ENCODE measurements around the gene PKN1.

PKN1 gene

DNA sequence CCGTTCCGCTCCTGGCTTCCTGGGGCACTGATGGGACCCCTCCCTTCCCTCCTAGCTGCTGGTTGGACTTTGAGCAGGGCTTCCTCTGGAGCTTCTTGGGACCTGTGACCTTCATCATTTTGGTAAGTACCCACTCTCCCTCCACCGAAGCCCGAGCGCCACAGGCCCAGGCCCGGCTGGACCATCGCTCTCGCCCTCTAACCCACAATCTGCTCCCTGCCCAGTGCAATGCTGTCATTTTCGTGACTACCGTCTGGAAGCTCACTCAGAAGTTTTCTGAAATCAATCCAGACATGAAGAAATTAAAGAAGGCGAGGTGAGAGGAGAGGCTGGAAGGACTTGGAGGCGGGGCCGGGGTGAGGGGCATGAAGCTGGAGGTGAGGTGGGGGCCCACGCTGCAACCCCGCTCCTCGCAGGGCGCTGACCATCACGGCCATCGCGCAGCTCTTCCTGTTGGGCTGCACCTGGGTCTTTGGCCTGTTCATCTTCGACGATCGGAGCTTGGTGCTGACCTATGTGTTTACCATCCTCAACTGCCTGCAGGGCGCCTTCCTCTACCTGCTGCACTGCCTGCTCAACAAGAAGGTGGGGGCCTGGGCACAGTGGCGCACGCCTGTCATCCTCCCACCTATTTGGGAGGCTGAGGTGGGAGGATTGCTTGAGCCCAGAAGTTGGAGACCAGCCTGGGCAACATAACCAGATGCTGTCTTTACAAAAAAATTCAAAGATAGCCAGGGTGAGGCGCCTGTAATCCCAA lies 26.3 kb upstream of the PKN1 start:
- no peak for DNase-seq

DNA sequence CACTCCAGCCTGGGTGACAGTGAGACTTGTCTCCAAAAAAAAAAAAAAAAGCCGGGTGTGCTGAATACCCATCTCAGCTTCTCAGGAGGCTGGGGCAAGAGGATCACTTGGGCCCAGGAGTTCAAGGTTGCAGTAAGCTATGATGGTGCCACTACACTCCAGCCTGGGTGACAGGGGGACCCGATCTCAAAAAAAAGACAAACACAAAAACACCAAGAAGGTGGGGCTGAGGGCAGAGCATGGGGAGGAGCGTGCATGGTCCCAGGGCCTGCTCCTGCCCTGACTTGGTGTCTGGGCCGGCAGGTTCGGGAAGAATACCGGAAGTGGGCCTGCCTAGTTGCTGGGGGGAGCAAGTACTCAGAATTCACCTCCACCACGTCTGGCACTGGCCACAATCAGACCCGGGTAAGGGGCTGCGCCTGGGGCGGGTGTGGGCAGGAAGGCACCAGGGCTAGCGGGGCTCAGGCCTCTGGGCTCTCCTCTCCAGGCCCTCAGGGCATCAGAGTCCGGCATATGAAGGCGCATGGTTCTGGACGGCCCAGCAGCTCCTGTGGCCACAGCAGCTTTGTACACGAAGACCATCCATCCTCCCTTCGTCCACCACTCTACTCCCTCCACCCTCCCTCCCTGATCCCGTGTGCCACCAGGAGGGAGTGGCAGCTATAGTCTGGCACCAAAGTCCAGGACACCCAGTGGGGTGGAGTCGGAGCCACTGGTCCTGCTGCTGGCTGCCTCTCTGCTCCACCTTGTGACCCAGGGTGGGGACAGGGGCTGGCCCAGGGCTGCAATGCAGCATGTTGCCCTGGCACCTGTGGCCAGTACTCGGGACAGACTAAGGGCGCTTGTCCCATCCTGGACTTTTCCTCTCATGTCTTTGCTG lies 25.3 kb upstream of the PKN1 start:
- no peak for DNase-seq

DNA sequence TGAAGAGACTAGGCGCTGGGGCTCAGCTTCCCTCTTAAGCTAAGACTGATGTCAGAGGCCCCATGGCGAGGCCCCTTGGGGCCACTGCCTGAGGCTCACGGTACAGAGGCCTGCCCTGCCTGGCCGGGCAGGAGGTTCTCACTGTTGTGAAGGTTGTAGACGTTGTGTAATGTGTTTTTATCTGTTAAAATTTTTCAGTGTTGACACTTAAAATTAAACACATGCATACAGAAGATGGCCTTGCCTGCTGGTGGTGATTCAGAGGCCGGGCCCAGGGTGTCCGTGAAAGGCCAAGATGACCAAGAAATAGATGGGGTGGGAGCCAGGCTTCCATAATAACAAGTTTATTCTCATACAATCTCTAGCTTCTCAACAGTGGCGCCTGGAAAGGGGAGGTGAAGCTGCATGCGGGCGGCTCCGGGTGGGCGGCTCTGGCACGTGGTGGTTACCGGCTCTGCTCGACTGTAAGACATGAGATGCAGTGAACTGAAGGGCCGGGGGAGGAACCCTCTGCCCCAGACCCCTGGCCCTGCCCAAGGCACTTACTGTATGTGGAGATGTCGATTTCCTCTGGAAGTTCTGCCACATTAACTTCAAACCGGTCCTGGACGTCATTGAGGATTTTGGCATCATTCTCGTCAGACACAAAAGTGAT lies 24.5 kb upstream of the PKN1 start:
- DNase-seq = no peak

DNA sequence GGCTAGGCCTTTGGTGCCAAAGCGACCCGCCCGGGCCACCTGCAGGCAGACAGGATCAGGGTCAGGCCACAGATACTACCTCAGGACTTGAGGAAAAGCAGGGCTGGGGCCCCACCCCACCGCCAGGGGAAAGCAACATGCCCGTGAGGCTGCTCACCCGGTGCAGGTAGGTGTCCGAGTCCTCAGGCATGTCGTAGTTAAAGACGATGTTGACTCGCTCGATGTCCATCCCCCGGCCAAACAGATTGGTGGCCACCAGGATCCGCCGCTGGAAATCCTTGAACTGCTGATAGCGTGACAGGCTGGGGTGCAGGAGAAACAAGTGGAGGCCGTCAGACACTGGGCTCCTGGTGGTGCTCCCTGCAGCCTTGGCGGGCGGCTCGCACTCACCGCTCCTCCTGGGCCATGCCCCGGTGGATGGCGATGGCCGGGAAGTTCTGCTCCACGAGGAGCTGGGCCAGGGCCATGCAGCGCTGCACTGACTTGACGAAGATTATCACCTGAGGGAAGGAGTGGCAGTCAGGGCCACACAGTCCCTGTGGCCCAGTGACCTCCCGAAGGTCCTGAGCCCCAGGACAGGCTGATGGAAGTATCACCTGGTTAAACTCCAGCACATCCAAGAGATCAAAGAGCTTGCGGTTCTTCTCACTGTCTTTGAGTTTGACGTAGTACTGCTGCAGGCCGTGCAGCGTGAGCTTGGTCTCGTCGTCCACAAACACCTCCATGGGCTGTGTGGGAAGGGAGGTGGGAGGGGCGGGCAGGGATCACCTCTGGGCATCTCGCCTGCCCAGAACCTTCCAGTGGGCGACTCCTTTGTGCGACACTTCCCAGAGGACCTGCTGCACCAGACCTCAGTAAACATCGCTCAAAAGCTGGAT lies 23.7 kb upstream of the PKN1 start:
- no peak for DNase-seq

DNA sequence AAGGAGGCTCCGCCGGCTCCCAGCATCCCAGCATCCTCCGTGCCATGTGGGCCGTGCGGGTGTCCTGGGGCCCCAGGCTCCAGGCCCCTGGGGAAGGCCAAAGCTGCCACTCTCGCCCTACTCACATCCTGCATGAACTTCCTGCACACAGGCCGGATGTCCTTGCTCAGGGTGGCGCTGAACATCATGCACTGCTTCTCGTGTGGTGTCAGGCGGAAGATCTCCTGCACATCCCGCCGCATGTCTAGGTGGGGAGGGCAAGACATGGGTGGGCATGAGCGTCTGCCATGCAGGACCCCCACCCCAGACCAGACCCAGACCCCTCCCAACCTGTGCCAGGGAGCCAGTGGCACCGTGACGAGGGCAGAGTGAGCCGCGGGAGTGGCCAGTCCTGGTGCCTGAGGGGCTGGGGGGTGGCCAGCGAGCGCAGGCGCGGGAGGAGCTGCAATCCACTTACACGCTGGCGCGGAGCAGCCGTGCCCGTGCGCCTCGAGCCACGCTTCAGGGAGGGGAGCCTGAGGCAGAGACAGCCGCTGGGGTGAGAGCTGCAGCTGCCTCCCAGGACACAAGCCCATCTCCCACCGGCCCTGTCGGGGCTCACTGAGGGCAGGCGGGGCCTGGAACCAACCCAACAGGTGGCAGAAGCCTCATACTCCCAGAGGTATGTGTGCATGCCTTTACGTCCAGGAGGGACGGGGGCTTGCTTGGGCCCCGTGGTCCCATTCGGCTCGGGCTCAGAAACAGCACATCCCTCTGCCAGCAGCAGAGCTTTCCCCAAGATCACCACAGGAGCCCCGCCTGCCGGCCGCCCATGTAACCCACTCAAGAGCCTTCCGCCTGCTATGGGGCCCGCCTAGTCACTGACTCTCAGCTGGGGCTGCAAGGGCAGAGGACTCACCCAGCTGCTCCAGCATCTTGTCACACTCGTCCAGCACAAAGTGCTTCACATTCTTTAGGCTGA lies 22.7 kb upstream of the PKN1 start:
- DNase-seq = no peak

DNA sequence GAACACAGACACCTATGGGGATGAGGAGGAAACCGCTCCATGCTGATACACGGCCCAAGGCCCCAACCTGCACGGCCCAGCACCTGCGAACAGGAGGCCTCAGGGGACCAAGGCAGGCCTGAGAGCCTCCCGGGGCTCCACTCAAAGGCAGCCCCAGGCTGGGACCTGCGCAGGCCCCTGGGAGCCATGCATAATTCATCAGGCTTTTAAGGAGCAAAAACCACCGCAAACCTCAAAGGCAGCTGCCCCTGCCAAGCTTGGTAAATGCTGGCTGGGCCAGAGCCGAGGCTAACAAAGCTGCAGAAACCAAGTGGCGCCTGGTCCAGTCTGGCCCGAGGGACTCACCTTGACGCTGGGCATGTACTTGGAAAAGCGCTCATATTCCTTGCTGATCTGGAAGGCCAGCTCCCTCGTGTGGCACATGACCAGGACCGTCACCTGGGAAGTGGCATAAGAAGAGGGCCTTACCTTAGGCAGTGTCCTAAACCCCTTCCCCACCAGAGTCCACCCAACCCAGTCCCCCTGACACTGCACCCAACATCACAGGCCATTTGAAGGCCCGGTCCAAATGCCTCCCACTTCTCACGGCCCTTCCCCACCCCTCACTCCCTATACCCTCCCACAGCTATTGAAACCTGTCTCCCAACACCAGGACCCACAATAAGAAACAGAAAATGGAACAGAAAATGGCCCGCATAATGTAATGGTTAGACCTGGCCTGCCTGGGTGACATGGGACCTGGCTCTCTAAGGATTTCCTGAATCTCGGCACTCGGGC lies 21.8 kb upstream of the PKN1 start:
- DNase-seq = no peak

DNA sequence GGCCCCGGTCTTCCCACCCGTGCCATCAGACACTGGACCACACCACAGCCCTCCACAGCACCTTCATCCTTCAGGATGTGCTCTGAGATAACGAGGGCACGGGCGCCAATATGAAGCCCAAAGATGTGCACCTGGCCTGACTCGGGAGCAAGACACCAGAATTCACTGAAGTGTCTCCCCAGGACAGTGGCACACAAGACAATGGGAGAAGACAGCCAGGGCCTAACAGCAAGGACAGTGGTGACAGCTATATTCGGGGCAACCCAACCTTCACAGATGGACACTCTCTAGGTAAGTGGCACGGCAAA lies 21.2 kb upstream of the PKN1 start:
- DNase-seq = no peak

DNA sequence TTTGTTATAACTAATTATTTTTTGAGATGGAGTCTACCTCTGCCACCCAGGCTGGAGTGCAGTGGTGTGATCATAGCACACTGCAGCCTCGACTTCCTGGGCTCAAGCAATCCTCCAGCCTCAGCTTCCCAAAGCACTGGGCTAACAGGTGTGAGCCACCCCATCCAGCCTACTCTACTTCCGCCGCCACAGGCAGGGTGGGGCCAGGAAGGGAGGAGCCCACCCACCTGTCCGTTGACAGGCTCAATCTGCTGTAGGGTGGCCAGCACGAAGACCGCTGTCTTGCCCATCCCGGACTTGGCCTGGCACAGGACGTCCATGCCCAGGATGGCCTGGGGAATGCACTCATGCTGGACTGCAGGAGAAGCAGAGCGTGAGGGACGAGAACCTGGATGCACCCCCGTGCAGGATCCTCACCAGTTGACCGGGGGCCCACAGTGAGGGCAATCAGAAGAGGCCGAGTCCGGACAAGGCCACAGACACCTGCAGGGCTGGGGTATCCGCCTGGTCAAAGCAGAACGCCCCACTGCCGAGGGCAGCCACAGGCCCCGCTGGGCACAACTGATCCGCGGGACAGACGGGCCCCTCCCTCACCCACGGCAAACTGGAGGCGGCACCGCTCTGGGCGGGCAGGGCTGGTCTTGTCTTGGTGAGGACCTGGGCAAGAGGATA lies 20.6 kb upstream of the PKN1 start:
- DNase-seq = no peak

DNA sequence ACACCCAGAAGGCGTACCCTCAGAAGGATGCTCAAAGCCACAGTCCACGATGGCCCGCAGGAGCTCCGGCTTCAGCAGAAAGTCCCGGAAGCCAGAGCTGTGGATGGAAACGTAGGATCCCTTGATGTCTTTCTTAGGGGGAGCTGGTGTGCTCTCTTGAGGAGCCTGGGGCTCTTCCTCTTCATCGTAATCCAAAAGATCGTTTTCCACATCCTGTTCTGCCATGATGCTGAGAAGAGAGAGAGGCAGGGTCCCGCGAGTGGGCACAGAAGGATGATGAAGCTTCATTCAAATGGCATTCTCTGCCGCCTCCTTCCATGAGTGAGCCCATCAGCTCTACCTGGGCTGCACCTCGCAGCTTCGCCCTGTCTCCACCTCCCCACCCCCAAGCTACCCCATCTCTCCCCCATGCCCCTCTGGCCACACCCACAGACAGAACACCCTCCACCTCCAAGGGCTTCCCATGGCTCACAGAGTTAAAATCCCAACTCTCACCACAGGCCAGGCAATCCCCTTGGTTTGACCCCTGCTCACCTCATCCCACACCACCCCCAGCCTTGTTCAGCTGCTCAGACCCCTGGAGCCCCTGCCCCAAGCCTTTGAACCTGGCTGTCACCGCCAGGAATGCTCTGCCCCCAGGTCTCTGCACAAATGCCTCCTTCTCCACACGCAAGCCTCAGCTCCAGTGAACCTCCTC lies 20.0 kb upstream of the PKN1 start:
- DNase-seq = no peak

DNA sequence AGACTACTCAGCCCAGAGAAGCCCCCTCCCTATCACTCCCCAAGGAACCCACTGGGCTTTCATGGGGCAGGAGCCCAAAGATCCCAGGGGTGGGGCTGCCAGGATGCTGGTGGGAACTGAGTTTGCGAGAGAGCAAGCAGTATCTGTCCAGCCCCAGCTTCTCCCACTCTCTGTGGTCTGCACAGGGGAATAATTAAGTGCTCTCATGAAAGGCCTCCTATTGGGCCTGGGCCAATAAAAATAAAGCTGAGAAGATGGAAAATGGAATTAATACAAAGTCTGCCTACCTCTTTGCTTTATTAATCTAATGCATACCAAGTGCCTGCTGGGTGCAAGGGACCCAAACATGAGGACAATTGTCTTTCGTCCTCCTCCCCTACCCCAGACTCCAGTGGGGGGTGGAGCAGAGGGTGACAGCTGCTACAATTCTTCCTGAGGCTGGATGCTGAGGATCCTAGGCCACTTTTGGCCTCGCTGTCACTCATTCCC lies 19.4 kb upstream of the PKN1 start:
- no peak for DNase-seq

DNA sequence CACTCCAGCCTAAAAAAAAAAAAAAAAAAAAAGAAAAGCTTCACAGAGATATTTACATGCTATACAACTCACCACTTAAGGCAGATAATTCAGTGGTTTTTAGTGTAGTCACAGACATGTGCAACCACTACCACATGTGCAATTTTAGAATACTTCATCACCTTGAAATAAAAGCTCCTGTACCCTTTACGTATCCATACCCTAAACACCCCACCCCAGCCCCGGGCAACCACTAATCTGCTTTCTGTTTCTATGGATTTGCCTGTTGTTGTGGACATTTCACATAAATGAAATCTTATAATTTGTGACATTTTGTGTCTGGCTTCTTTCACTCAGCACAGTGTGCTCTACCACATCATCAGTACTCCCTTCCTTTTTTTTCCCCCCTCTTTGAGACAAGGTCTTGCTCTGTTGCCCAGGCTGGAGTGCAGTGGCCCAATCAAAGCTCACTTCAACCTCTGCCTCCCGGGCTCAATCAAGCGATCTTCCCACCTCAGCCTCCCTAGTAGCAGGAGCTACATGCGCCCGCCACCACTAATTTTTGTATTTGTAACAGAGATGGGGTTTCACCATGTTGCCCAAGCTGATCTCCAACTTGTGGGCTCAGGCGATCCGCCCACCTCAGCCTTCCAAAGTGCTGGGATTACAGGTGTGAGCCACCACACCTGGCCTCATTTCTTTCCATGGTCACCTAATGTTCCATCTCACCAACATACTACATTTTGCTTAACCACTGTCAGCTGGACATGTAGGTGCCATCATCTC lies 18.0 kb upstream of the PKN1 start:
- DNase-seq = no peak

DNA sequence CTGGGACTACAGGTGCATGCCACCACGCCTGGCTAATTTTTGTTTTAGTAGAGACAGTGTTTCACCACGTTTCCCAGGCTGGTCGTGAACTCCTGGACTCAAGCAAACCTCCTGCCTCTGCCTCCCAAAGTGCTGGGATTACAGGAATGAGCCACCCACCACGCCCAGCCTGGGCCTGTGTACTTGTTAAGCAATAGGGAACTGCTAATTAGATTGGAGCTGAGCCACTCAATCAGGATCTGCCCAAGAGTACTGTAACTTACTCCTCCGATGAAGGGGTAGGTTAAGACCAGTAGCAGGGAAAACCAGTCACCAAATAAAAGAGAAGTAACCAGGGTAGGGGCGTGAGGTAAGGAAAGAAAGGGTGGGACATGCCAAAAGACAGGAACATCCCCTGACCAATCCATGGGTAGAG lies 16.3 kb upstream of the PKN1 start:
- DNase-seq = peak in 1 of 2 donors; percentile 48

DNA sequence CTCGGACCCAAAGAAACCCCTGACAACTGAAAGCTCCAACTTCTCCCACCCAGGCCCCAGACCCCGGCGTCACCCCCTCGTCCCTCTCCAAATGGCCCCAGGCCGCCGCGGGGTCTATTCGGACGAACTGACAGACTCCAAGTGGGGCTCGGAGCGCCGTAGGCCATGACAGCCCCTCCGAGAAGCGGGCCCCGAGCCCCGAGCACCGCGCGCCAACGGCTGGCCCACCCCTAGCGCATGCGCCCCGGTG lies 14.3 kb upstream of the PKN1 start:
- DNase-seq = no peak

DNA sequence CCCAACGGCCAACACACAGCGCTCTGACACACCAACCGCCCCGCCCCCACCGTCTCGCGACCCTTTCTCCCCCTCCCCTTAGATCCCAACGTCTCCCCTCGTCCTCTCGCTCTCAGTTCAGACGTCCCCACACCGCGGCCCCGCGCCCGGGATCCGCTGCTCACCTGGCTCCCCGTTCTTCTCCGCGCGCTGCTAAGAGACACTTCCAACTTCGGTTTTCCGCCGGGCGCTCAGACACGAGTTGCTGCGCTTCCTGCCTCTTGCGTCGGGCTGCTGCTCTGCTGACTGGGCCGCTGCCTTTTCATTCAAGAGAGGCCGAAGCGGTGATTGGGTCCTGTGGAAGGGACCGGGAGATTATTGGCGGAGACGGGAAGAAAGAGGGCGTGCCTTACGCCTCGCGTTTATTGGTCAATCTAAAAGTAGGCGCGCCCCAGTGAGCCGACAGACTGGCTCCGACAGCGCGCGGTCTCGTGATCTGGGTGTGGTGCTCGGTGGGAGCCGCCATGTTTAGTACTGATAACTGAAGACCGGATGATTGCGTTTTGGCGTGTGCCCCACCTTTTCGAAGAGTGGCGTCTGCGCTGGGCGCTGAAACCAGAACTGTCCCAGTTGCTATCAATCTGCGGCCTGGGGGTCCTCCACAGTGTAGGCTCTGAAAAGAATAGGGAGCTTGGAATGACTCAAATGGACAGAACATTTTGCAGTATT lies 13.8 kb upstream of the PKN1 start, which contains the start of gene DDX39A:
DDX39A (minus strand) TSS at position 236 of the 708 bp plus-strand sequence. CDS start 6,121 bp downstream, outside the sequence.
- DNase-seq = peak; percentile 99 to 100

DNA sequence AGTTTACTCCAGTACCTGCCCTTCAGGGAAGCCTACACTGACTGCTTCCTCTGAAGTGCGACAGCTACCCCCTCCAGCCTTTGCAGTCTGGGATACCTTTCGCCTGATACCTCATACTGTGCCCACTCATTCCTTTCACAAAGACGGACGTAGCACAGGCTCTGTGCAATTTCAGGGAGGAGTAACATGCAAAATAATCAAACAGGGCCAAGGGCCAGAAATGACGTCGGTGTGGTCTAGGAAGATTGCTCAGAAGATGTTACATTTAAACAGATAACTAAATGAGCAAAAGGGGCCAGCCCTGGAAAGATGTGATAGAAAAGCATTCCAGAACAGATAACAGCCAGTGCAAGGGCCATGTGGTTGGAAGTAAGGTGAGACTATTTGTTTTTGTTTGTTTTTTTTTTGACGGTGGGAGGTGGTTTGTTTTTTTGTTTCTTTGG lies 7.4 kb upstream of the PKN1 start:
- DNase-seq = no peak

DNA sequence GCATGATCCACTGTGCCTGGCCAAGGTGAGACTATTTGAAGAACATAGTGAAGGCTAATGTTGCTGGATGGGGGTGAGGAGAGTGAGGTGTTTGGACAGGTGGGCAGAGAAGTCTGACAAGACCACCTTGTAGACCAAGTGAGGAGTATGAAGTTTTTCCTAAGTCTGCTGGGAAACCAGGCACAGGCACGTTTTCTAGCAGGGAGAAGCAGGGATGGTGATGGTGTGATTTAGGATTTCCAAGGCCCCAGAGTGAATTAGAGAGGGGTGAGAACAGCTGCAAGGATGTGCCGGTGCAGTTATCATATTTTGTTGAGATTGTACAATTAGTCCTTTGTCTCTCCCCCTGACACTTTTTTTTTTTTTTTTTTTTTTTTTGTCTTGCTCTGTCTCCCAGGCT lies 5.6 kb upstream of the PKN1 start:
- no peak for DNase-seq

DNA sequence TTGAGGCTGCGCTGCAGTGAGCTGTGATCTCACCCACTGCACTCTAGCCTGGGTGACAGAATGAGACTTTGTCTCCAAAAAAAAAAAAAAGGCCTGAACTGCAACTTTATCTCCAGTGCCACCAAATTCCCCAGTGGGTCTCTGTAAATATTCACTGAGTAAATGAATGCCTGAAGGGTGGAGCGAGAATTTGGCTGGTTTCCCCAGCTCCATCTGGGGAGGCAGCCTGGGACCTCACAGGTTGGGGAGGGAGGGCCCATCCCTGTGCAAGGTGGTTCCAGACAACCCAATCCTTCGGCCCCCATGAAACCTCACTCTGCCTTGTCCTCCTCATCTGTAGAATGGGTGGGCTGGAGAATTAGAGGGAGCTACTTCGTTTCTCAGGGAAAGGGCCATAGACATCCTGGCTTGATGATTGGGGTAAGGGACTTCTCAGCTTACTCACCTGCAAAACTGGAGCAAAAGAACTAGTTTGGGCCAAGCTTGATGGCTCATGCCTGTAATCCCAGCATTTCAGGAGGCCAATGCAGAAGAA lies 4.2 kb upstream of the PKN1 start:
- no peak for DNase-seq

DNA sequence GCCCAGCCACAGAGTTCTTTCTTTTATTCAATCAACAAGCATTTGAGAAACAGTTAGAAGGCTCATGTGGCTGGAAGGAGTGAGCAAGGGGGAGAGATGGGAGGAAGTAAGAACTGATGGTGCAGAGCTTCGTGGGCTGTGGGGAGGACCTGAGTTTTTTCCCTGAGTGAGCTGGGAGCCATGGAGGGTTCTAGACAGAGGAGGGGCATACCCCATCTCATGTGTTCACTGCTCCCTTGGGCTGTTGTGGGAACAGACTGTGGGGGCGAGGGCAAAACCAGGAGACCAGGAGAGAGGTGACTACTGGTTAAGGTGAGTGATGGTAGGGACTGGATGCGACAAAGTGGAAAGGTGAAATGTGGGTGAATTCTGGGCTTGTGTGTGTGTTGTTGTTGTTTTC lies 2.4 kb upstream of the PKN1 start:
- DNase-seq = no peak

All from inflammatory macrophage (primary cell).